NT2/D1 (cell line): ENCODE data around the gene PLA2G2A.
A peak's percentile ranks its signal among the peaks of the same experiment; 100 is the strongest.

ENCODE experiments used
- DNase-seq: peaks from one replicate; pipeline ENCODE4 v3.0.0-alpha.2; 2011; ENCODE audit warnings: low read depth, low spot score
- H3K27me3 ChIP-seq: 2 replicates; pipeline ENCODE4 v1.6.0; 2011; ENCODE audit warnings: mild to moderate bottlenecking; ENCODE audit not compliant: insufficient read length, insufficient read depth
- H3K36me3 ChIP-seq: 2 replicates; pipeline ENCODE4 v1.6.1; 2011; ENCODE audit warnings: mild to moderate bottlenecking, low read length, mixed read lengths; ENCODE audit not compliant: insufficient read depth, insufficient read length
- H3K4me1 ChIP-seq: 2 replicates; pipeline ENCODE4 v1.5.1; 2011; ENCODE audit not compliant: insufficient read depth, insufficient read length
- H3K4me3 ChIP-seq: 2 replicates; pipeline ENCODE4 v1.5.1; 2011; ENCODE audit warnings: low read depth; ENCODE audit not compliant: insufficient read length
- H3K9ac ChIP-seq: 2 replicates; pipeline ENCODE4 v1.6.0; 2011; ENCODE audit warnings: low read depth; ENCODE audit not compliant: insufficient read length
- H3K9me3 ChIP-seq: 2 replicates; pipeline ENCODE4 v1.5.1; 2011; ENCODE audit warnings: mild to moderate bottlenecking, low read length; ENCODE audit not compliant: insufficient read depth
- SUZ12 ChIP-seq: IDR thresholded peaks from 2 replicates; pipeline ENCODE4 v1.6.1; 2011; ENCODE audit not compliant: insufficient read length, insufficient read depth; ENCODE audit errors: extremely low read depth
- YY1 ChIP-seq: IDR thresholded peaks from 2 replicates; pipeline ENCODE4 v1.6.1; 2011; ENCODE audit not compliant: insufficient read length, insufficient read depth
- ZNF274 ChIP-seq: IDR thresholded peaks from 2 replicates; pipeline ENCODE4 v1.6.1; 2011; ENCODE audit warnings: mild to moderate bottlenecking, low read depth, low read length

The PLA2G2A gene

GRCh38 chr1:19980314-19980713, 896 bp upstream of the PLA2G2A start:
- DNase-seq, result no peak
- no peak for TF ChIP-seq YY1
- no peak for TF ChIP-seq SUZ12
- no peak for TF ChIP-seq ZNF274
- H3K9me3 ChIP-seq, result no peaks in the 10 kb centered on the region; the same call in 1 of the 2 replicates
- no peak overlapping the region for H3K9ac ChIP-seq
- no peaks in the 10 kb centered on the region for H3K36me3 ChIP-seq
- peaks cover 5% of the 10 kb centered on the region for H3K4me1 ChIP-seq
- no peaks in the 10 kb centered on the region for H3K27me3 ChIP-seq
- no peak overlapping the region for H3K4me3 ChIP-seq

DNA sequence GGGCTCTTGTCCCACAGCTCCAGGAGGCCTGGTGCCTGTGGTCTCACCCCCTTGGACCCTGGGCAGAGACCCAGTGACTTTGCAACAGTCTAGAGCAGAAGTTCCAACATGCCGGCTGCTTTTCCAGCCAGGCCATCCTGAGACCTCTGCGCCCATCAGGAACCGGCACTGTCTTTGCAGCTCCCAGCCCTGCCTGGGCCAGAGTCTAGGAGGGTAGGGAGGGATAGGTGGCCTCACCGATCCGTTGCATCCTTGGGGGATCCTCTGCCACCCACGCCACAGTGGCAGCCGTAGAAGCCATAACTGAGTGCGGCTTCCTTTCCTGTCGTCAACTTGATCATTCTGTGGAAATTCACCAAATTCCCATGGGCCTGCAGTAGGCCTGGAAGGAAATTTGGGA, 1.3 kb downstream of the PLA2G2A start:
- peaks cover 5% of the 10 kb centered on the region for H3K4me1 ChIP-seq
- no peaks in the 10 kb centered on the region for H3K27me3 ChIP-seq
- H3K9ac ChIP-seq, result no peak overlapping the region
- H3K9me3 ChIP-seq, result no peaks in the 10 kb centered on the region
- DNase-seq, result no peak
- TF ChIP-seq ZNF274, result no peak
- TF ChIP-seq SUZ12, result no peak
- H3K4me3 ChIP-seq, result no peak overlapping the region
- H3K36me3 ChIP-seq, result no peaks in the 10 kb centered on the region

DNA sequence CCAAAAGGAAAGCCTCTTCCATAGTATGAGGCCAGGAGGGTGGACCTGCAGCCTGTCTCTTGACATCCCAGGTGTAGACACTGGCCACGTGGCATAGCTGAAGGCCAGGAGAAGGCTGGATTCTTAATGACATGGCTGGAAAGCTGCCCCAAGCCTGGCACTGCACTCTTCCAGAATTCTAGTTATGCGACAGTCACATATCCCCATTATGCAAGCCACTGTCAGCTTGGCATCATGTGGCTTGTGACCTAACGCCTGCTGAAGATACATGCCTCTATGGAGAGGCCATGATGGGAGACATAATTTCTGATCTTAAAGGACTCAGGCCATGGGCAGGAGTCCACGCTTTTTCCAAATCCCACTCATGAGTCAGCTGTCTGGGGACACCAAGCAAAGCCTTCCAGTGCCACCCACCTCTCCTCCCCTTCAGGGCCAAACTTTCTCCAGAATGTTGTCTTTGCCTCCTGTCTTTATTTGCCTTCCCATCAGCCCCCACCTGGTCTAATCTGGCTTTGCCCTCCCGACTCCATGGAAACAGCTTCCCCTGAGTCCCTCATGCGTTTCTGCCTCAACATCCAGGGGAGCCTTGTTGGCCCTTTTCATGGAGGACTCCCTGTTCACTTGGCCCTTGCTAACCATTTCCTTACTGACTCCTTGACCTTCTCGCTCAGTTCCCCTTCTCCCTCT, 3.0 kb downstream of the PLA2G2A start:
- H3K9me3 ChIP-seq, result no peaks in the 10 kb centered on the region
- H3K27me3 ChIP-seq, result no peaks in the 10 kb centered on the region
- H3K4me3 ChIP-seq, result no peak overlapping the region
- no peak overlapping the region for H3K9ac ChIP-seq
- no peak for TF ChIP-seq ZNF274
- no peak for TF ChIP-seq SUZ12
- TF ChIP-seq YY1, result no peak
- H3K4me1 ChIP-seq, result peaks cover 5% of the 10 kb centered on the region
- DNase-seq, result no peak
- no peaks in the 10 kb centered on the region for H3K36me3 ChIP-seq

DNA sequence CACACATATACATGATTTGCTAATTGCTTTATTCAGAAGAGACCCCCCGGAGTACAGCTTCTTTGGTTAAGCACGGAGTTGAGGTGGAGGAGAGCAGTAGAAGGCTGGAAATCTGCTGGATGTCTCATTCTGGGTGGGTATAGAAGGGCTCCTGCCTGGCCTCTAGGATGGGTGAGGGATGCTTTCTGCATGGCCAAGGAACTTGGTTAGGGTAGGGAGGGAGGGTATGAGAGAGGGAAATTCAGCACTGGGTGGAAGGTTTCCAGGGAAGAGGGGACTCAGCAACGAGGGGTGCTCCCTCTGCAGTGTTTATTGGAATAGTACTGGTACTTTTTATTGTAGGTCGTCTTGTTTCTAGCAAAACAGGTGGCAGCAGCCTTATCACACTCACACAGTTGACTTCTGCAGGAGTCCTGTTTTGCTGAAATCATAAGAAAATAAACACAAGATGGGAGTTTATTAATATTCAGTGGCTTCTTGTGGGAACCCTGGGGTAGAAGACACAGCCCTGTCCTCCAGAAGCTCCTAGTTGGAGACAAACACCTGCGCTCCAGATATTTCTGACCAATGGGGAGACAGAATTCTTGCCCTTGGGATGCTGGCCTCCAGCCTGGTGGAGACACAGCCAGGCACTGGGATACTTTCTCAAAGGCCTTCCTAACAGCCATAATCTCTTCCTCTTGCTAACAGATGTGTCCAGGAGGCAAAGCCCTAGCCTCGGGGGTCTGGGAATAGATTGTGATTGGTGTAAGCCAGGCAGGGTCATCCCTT, 3.8 kb downstream of the PLA2G2A start:
- Histone ChIP-seq H3K9ac (no peak overlapping the region), H3K9me3 (no peaks in the 10 kb centered on the region), H3K27me3 (no peaks in the 10 kb centered on the region), H3K36me3 (no peaks in the 10 kb centered on the region), H3K4me3 (no peak overlapping the region), H3K4me1 (peaks cover 5% of the 10 kb centered on the region)
- no peak for TF ChIP-seq SUZ12
- no peak for TF ChIP-seq ZNF274
- no peak for TF ChIP-seq YY1
- no peak for DNase-seq

GRCh38 chr1:19974822-19975416, 4.5 kb downstream of the PLA2G2A start:
- Histone ChIP-seq H3K9ac (no peak overlapping the region), H3K4me3 (no peak overlapping the region)

DNA sequence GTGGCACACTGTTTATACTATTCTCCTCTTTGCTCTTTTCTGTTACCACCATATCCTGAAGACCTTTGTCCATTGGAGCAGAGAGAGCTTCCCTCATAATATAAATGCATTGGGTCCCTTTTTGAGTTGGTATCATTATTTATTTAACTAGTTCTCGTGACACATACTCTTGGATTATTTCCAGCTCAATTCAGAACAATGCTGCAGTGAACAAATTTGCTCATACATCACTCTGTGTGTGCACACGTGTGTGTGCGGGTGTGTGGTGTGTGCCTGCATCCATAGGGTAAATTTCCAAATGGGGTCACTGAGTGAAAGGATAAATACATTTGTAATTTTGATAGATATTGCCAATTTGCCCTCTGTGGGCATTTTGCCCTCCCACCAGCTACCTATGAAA, 5.8 kb downstream of the PLA2G2A start:
- no peak for TF ChIP-seq ZNF274
- no peak for TF ChIP-seq SUZ12
- no peak for TF ChIP-seq YY1
- H3K27me3 ChIP-seq, result no peaks in the 10 kb centered on the region
- H3K9ac ChIP-seq, result no peak overlapping the region
- H3K4me3 ChIP-seq, result no peak overlapping the region
- no peak for DNase-seq
- H3K4me1 ChIP-seq, result peaks cover 5% of the 10 kb centered on the region
- no peaks in the 10 kb centered on the region for H3K9me3 ChIP-seq
- H3K36me3 ChIP-seq, result no peaks in the 10 kb centered on the region

More at GRCh38 chr1:19974822-19975416, 4.5 kb downstream of the PLA2G2A start:
- peaks cover 5% of the 10 kb centered on the region for H3K4me1 ChIP-seq
- no peaks in the 10 kb centered on the region for H3K36me3 ChIP-seq
- H3K27me3 ChIP-seq, result no peaks in the 10 kb centered on the region
- DNase-seq, result peak; percentile 48
- TF ChIP-seq SUZ12 (no peak), ZNF274 (no peak), YY1 (no peak)
- no peaks in the 10 kb centered on the region for H3K9me3 ChIP-seq

GRCh38 chr1:19971664-19972063, 7.8 kb downstream of the PLA2G2A start:
- no peaks in the 10 kb centered on the region for H3K4me1 ChIP-seq
- DNase-seq, result no peak
- no peak overlapping the region for H3K9ac ChIP-seq
- no peaks in the 10 kb centered on the region for H3K9me3 ChIP-seq
- H3K27me3 ChIP-seq, result no peaks in the 10 kb centered on the region
- no peak overlapping the region for H3K4me3 ChIP-seq
- TF ChIP-seq YY1 (no peak), SUZ12 (no peak), ZNF274 (no peak)
- no peaks in the 10 kb centered on the region for H3K36me3 ChIP-seq
